Measurements from ENCODE around the gene CACNA1B. TPM values are rescaled to one million over a fixed set of nuclear protein-coding genes. Genes with fewer than 3 reads are reported as not detected.

CACNA1B gene
- polyA plus RNA-seq, 2 of the 4 experiments (the other 2 are of a cell fraction) = 0.03 to 0.06 TPM

DNA sequence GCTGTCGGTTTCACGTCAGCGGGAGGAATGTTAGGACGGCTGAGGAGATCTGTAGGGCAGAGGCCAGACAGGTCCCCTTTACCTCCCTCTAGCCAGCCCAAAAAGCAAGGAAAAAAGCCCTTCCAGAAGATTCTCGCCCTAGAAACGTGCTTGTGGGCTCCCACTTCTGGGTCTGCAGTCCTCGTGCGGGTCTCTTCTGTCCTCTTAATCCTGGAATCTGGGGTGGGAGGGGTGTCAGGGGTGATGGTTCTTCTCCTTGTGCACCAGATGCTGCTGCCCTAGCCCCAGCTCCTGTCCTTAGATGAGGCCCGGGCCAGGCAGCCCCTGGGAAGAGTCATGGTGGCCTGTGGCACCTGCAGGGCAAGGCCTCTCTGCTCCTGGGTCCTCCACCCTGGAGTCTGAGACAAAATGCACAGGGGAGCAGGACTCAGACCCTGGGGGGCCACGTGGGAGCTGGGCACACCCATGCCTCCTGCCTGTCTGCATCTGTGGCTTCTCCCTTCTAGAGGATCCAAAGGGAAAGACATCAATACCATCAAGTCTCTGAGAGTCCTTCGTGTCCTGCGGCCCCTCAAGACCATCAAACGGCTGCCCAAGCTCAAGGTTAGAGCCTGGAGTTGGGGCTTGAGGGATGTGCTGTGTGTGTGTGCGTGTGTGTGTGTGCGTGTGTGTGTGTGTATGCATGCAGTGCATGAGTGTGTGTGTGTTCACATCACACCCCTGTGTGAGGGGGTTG lies 174.2 kb downstream of the CACNA1B start (continued):
- TF ChIP-seq EHMT2 (IDR thresholded peaks at IDR 0.05; ENCODE audit: low read depth) = no peak
- TF ChIP-seq NFE2L2 (conservative IDR thresholded peaks at IDR 0.05; ENCODE audit: low read length) = no peak

DNA sequence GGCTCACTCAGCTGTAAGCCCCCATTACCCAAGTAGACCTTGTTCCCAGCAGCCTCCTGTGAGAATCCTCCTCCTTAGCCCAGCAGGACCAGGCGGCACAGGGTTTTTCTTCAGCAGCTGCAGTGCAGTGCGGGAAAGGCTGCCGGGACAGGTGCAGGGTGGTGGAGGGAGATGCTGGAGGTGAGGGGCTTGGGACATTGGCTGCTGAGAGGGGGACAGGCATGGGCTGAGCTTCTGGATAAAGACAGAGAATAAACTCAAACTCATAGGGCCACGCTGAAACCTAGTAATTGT lies 174.7 kb downstream of the CACNA1B start:
- Histone ChIP-seq H3K4me2 (no peak overlapping the region), H3K4me3 (no peak overlapping the region), H3K9me3 (no peaks in the 10 kb centered on the region), H3K4me1 (no peaks in the 10 kb centered on the region), H3K27ac (no peak overlapping the region)
- no peak for ATAC-seq
- FAIRE-seq = no peak
- TF ChIP-seq HOXB5 (CRISPR knock-in tag; IDR thresholded peaks at IDR 0.05) (no peak), KDM1A (IDR thresholded peaks at IDR 0.05; ENCODE audit: low read depth) (no peak), RNF2 (IDR thresholded peaks at IDR 0.05; ENCODE audit: borderline replicate concordance, low read depth) (no peak), CEBPB (IDR thresholded peaks at IDR 0.05) (no peak), CHD4 (IDR thresholded peaks at IDR 0.05; ENCODE audit: borderline replicate concordance) (no peak), TFCP2L1 (CRISPR knock-in tag; IDR thresholded peaks at IDR 0.05) (no peak), GATA3 (IDR thresholded peaks at IDR 0.05; ENCODE audit: borderline replicate concordance) (no peak), HDAC2 (IDR thresholded peaks at IDR 0.05) (no peak), NPAS2 (CRISPR knock-in tag; IDR thresholded peaks at IDR 0.05; ENCODE audit: borderline replicate concordance) (no peak)
- TF ChIP-seq, protein P1, sequence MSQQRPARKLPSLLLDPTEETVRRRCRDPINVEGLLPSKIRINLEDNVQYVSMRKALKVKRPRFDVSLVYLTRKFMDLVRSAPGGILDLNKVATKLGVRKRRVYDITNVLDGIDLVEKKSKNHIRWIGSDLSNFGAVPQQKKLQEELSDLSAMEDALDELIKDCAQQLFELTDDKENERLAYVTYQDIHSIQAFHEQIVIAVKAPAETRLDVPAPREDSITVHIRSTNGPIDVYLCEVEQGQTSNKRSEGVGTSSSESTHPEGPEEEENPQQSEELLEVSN (IDR thresholded peaks at IDR 0.05; ENCODE audit: borderline replicate concordance, low read depth) = no peak
- TF ChIP-seq, protein P2, sequence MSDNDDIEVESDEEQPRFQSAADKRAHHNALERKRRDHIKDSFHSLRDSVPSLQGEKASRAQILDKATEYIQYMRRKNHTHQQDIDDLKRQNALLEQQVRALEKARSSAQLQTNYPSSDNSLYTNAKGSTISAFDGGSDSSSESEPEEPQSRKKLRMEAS (IDR thresholded peaks at IDR 0.05) = no peak
- TF ChIP-seq, protein P3, sequence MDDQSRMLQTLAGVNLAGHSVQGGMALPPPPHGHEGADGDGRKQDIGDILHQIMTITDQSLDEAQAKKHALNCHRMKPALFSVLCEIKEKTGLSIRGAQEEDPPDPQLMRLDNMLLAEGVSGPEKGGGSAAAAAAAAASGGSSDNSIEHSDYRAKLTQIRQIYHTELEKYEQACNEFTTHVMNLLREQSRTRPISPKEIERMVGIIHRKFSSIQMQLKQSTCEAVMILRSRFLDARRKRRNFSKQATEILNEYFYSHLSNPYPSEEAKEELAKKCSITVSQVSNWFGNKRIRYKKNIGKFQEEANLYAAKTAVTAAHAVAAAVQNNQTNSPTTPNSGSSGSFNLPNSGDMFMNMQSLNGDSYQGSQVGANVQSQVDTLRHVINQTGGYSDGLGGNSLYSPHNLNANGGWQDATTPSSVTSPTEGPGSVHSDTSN (IDR thresholded peaks at IDR 0.05) = no peak
- DNase-seq (ENCODE audit: low read depth in 1 of 2, low spot score in 1 of 2) = no peak
- 68% methylated on average over 3 of the region's 4 CpGs for WGBS (ENCODE audit: missing lambda C conversion rate)
- CTCF ChIA-PET = interaction anchor here (0.6 kb wide), 1 partner anchor 18 kb away, joined by 3 read pairs; no protein-coding TSS in a partner anchor
- POLR2A ChIA-PET = no interaction called here

DNA sequence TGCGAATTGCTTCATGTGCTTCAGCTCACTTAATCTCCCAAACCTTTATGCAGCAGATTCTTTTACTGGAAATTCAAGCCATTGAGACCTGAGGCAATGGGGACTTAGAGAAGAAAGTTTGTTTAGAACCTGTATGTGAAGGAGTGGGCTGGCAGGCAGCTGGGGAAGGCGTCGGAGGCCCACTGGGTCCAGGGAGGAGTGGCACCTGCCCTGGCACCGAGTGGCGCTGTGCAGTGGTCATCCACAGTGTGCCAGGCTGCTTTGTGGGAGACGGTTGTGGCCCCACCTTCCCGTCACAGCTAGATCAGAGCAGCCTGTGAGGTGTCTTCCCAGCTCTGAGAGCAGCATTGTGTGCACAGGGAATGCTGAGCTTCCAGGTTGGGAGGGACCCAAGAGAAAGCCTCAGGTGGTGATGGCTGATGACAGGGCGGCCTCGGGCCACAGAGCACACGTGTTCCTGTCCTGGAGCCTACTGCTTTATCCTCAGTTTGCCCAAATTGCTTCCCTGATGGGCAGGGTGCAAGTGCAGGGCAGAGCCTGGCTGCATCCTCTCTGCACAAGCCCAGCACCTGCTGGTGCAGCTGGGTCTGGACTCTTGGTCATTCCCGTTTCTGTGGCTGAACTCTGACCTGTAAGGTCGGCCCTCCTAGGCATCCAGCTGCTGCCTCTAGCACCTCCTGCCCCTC lies 175.2 kb downstream of the CACNA1B start:
- no peak for FAIRE-seq
- TF ChIP-seq MAFK (IDR thresholded peaks at IDR 0.05; ENCODE audit: partially characterized antibody) (no peak), CHD4 (IDR thresholded peaks at IDR 0.05; ENCODE audit: borderline replicate concordance) (no peak), HEYL (CRISPR knock-in tag; IDR thresholded peaks at IDR 0.05) (no peak), FOXS1 (CRISPR knock-in tag; IDR thresholded peaks at IDR 0.05) (no peak), POLR2AphosphoS2 (conservative IDR thresholded peaks at IDR 0.05; ENCODE audit: low read length) (no peak), MYC (IDR thresholded peaks at IDR 0.05; ENCODE audit: borderline replicate concordance, low read length) (no peak), TP53 (CRISPR knock-in tag; IDR thresholded peaks at IDR 0.05) (no peak), HOXA7 (CRISPR knock-in tag; IDR thresholded peaks at IDR 0.05) (no peak), POLR2A (IDR thresholded peaks at IDR 0.05; ENCODE audit: low read length) (no peak), FOSL2 (IDR thresholded peaks at IDR 0.05) (no peak), FOSL2 (CRISPR knock-in tag; IDR thresholded peaks at IDR 0.05) (no peak)
- TF ChIP-seq, protein P4, sequence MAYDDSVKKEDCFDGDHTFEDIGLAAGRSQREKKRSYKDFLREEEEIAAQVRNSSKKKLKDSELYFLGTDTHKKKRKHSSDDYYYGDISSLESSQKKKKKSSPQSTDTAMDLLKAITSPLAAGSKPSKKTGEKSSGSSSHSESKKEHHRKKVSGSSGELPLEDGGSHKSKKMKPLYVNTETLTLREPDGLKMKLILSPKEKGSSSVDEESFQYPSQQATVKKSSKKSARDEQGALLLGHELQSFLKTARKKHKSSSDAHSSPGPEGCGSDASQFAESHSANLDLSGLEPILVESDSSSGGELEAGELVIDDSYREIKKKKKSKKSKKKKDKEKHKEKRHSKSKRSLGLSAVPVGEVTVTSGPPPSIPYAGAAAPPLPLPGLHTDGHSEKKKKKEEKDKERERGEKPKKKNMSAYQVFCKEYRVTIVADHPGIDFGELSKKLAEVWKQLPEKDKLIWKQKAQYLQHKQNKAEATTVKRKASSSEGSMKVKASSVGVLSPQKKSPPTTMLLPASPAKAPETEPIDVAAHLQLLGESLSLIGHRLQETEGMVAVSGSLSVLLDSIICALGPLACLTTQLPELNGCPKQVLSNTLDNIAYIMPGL (CRISPR knock-in tag; IDR thresholded peaks at IDR 0.05; ENCODE audit: borderline replicate concordance) = no peak
- TF ChIP-seq, protein P5, sequence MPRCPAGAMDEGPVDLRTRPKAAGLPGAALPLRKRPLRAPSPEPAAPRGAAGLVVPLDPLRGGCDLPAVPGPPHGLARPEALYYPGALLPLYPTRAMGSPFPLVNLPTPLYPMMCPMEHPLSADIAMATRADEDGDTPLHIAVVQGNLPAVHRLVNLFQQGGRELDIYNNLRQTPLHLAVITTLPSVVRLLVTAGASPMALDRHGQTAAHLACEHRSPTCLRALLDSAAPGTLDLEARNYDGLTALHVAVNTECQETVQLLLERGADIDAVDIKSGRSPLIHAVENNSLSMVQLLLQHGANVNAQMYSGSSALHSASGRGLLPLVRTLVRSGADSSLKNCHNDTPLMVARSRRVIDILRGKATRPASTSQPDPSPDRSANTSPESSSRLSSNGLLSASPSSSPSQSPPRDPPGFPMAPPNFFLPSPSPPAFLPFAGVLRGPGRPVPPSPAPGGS (IDR thresholded peaks at IDR 0.05) = no peak
- Histone ChIP-seq H3K27ac (no peak overlapping the region), H3K4me2 (no peak overlapping the region), H3K4me1 (no peaks in the 10 kb centered on the region), H3K9me3 (no peaks in the 10 kb centered on the region), H3K4me3 (no peak overlapping the region)
- no peak for DNase-seq (ENCODE audit: low read depth in 1 of 2, low spot score in 1 of 2)
- ChIA-PET POLR2A (no interaction called here), CTCF (interaction anchor here (0.6 kb wide), 1 partner anchor 18 kb away, joined by 3 read pairs; no protein-coding TSS in a partner anchor)
- WGBS (ENCODE audit: missing lambda C conversion rate) = 96% methylated on average over 3 of the region's 12 CpGs
- no peak for ATAC-seq
